WTC11 (cell line): ENCODE measurements around the gene TCHP. TPM values are rescaled to one million over a fixed set of nuclear protein-coding genes. Genes with fewer than 3 reads are reported as not detected.

ENCODE experiments used
- ATAC-seq: fragments of 200-7000 bp; cut with Tn5 transposase; 2 replicates; pipeline ENCODE4 v1.10.0; 2021; ENCODE audit warnings: mild to moderate bottlenecking, moderate library complexity
- CTCF ChIA-PET: fragments of 300-600 bp; sonication (Branson Sonifier 250); formaldehyde crosslinking; loops from one replicate; lab custom pipeline; 2021; ENCODE audit warnings: antibody characterized with exemption; lab: Charles Lee
- POLR2A ChIA-PET: fragments of 350-600 bp; sonication (Branson Sonifier 250); formaldehyde crosslinking; loops from one replicate; lab custom pipeline; 2021; ENCODE audit warnings: antibody characterized with exemption; lab: Charles Lee
- DNase-seq: peaks from one replicate; pipeline ENCODE4 v3.0.0; 2021; ENCODE audit warnings: low spot score
- H3K27ac Mint-ChIP-seq: 2 replicates; pipeline ENCODE4 v1.8.0; 2021; ENCODE audit warnings: mixed read lengths
- H3K27me3 Mint-ChIP-seq: 2 replicates; pipeline ENCODE4 v1.8.0; 2021; ENCODE audit warnings: low read depth, mild to moderate bottlenecking, moderate library complexity, mixed read lengths
- H3K36me3 Mint-ChIP-seq: 2 replicates; pipeline ENCODE4 v1.8.0; 2021; ENCODE audit warnings: mixed read lengths
- H3K4me1 Mint-ChIP-seq: 2 replicates; pipeline ENCODE4 v1.8.0; 2022; ENCODE audit warnings: mixed read lengths
- H3K4me3 Mint-ChIP-seq: 2 replicates; pipeline ENCODE4 v1.8.0; 2021; ENCODE audit warnings: mild to moderate bottlenecking, moderate library complexity, mixed read lengths
- H3K9me3 Mint-ChIP-seq: 2 replicates; pipeline ENCODE4 v1.8.0; 2021; ENCODE audit warnings: mixed read lengths
- ESRRA ChIP-seq: sonication (generic); formaldehyde crosslinking; IDR thresholded peaks from 2 replicates; pipeline ENCODE4 v1.8.1; 2022; ENCODE audit warnings: mild to moderate bottlenecking, missing genetic modification reagents, borderline replicate concordance
- GTF2I ChIP-seq: fragments of 250-450 bp; sonication (Bioruptor Pico); conservative IDR thresholded peaks from 2 replicates; pipeline ENCODE4 v1.4.0; 2021; ENCODE audit warnings: mild to moderate bottlenecking
- JUN ChIP-seq: sonication (generic); formaldehyde crosslinking; IDR thresholded peaks from 2 replicates; pipeline ENCODE4 v1.8.0; 2023; ENCODE audit warnings: mild to moderate bottlenecking, missing genetic modification reagents
- NR1H2 ChIP-seq: sonication (generic); formaldehyde crosslinking; IDR thresholded peaks from 2 replicates; pipeline ENCODE4 v1.9.0; 2021; ENCODE audit warnings: mild to moderate bottlenecking, moderate library complexity, missing genetic modification reagents
- NR3C1 ChIP-seq: sonication (generic); formaldehyde crosslinking; conservative IDR thresholded peaks from 2 replicates; pipeline ENCODE4 v1.8.1; 2023; ENCODE audit warnings: low read depth, mild to moderate bottlenecking, missing genetic modification reagents
- RELA ChIP-seq: sonication (generic); formaldehyde crosslinking; IDR thresholded peaks from 2 replicates; pipeline ENCODE4 v1.8.1; 2022; ENCODE audit warnings: missing genetic modification reagents, mild to moderate bottlenecking, borderline replicate concordance
- ZNF121 ChIP-seq: sonication (generic); formaldehyde crosslinking; IDR thresholded peaks from 2 replicates; pipeline ENCODE4 v1.8.0; 2023; ENCODE audit warnings: missing genetic modification reagents
- total RNA-seq: library from RNA; stranded (reverse); gene quantifications from 3 replicates; pipeline ENCODE4 v1.2.3, GENCODE V29; 2021
- TF ChIP-seq, protein P1 (sequence below): sonication (generic); formaldehyde crosslinking; IDR thresholded peaks from 2 replicates; pipeline ENCODE4 v1.8.1; 2023; ENCODE audit warnings: mild to moderate bottlenecking, missing genetic modification reagents, borderline replicate concordance
- TF ChIP-seq, protein P2 (sequence below): sonication (generic); formaldehyde crosslinking; IDR thresholded peaks from 2 replicates; pipeline ENCODE4 v1.8.1; 2023; ENCODE audit warnings: mild to moderate bottlenecking, missing genetic modification reagents, moderate library complexity
- TF ChIP-seq, protein P3 (sequence below): sonication (generic); formaldehyde crosslinking; IDR thresholded peaks from 2 replicates; pipeline ENCODE4 v1.8.1; 2023; ENCODE audit warnings: mild to moderate bottlenecking, missing genetic modification reagents, moderate library complexity
- TF ChIP-seq, protein P4 (sequence below): sonication (generic); formaldehyde crosslinking; IDR thresholded peaks from 2 replicates; pipeline ENCODE4 v1.8.0; 2022; ENCODE audit warnings: mild to moderate bottlenecking, missing genetic modification reagents
- TF ChIP-seq, protein P5 (sequence below): sonication (generic); formaldehyde crosslinking; IDR thresholded peaks from 2 replicates; pipeline ENCODE4 v1.8.0; 2022; ENCODE audit warnings: missing genetic modification reagents
- TF ChIP-seq, protein P6 (sequence below): fragments of 200-600 bp; IDR thresholded peaks from 2 replicates; pipeline ENCODE4 v1.8.0; 2022; ENCODE audit warnings: antibody characterized with exemption
- TF ChIP-seq, protein P7 (sequence below): sonication (generic); formaldehyde crosslinking; IDR thresholded peaks from 2 replicates; pipeline ENCODE4 v1.8.0; 2022; ENCODE audit warnings: mild to moderate bottlenecking, missing genetic modification reagents
- TF ChIP-seq, protein P8 (sequence below): fragments of 250-450 bp; sonication (Bioruptor Pico); IDR thresholded peaks from 2 replicates; pipeline ENCODE4 v1.8.0; 2021; ENCODE audit warnings: mild to moderate bottlenecking

TCHP gene
- total RNA-seq, 1 experiment from 2014 or later, result 7.9 TPM

DNA sequence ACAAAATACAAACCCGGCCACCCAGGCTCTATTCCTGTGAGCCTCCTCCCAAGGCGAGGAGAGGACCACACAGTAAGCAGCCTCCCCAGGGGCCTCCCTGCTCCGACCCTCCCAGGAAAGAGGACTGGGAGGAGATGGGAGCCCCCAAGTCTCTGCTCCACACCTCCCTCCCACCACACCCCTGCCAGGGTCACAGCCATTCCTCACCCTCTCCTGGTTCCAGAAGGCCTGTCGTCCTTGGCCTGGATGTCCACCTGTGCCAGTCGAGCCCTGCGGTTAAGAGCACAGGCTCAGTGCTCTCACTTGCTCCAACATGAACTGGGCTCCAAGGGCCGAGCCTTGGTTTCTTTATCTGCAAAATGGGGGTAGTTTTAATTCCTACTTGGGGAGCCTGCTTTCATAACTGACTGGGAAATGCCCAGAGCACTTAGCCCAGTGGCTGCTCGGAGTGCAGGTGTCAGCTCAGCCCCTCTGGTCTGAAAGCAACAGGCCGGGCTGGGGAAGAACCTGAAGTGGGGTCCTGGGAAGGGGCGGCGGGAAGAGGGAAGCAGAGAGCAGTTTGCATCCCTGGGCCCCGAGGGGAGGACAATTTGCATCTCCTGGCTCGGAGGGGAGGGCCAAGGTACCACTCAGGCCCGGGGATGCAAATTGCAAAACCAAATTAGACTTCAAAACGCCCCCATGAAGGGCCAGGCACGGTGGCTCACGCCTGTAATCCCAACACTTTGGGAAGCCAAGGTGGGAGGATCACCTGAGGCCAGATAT lies 23.6 kb downstream of the TCHP start (continued):
- TF ChIP-seq, protein P1, sequence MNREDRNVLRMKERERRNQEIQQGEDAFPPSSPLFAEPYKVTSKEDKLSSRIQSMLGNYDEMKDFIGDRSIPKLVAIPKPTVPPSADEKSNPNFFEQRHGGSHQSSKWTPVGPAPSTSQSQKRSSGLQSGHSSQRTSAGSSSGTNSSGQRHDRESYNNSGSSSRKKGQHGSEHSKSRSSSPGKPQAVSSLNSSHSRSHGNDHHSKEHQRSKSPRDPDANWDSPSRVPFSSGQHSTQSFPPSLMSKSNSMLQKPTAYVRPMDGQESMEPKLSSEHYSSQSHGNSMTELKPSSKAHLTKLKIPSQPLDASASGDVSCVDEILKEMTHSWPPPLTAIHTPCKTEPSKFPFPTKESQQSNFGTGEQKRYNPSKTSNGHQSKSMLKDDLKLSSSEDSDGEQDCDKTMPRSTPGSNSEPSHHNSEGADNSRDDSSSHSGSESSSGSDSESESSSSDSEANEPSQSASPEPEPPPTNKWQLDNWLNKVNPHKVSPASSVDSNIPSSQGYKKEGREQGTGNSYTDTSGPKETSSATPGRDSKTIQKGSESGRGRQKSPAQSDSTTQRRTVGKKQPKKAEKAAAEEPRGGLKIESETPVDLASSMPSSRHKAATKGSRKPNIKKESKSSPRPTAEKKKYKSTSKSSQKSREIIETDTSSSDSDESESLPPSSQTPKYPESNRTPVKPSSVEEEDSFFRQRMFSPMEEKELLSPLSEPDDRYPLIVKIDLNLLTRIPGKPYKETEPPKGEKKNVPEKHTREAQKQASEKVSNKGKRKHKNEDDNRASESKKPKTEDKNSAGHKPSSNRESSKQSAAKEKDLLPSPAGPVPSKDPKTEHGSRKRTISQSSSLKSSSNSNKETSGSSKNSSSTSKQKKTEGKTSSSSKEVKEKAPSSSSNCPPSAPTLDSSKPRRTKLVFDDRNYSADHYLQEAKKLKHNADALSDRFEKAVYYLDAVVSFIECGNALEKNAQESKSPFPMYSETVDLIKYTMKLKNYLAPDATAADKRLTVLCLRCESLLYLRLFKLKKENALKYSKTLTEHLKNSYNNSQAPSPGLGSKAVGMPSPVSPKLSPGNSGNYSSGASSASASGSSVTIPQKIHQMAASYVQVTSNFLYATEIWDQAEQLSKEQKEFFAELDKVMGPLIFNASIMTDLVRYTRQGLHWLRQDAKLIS (CRISPR knock-in tag), result no peak
- TF ChIP-seq NR1H2 (CRISPR knock-in tag), result no peak
- TF ChIP-seq ESRRA (CRISPR knock-in tag), result no peak
- TF ChIP-seq, protein P2, sequence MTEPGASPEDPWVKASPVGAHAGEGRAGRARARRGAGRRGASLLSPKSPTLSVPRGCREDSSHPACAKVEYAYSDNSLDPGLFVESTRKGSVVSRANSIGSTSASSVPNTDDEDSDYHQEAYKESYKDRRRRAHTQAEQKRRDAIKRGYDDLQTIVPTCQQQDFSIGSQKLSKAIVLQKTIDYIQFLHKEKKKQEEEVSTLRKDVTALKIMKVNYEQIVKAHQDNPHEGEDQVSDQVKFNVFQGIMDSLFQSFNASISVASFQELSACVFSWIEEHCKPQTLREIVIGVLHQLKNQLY (CRISPR knock-in tag), result no peak
- no peak for TF ChIP-seq ZNF121 (CRISPR knock-in tag)
- TF ChIP-seq, protein P3, sequence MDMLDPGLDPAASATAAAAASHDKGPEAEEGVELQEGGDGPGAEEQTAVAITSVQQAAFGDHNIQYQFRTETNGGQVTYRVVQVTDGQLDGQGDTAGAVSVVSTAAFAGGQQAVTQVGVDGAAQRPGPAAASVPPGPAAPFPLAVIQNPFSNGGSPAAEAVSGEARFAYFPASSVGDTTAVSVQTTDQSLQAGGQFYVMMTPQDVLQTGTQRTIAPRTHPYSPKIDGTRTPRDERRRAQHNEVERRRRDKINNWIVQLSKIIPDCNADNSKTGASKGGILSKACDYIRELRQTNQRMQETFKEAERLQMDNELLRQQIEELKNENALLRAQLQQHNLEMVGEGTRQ (CRISPR knock-in tag), result no peak
- TF ChIP-seq, protein P4, sequence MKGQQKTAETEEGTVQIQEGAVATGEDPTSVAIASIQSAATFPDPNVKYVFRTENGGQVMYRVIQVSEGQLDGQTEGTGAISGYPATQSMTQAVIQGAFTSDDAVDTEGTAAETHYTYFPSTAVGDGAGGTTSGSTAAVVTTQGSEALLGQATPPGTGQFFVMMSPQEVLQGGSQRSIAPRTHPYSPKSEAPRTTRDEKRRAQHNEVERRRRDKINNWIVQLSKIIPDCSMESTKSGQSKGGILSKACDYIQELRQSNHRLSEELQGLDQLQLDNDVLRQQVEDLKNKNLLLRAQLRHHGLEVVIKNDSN, result no peak
- TF ChIP-seq, protein P5, sequence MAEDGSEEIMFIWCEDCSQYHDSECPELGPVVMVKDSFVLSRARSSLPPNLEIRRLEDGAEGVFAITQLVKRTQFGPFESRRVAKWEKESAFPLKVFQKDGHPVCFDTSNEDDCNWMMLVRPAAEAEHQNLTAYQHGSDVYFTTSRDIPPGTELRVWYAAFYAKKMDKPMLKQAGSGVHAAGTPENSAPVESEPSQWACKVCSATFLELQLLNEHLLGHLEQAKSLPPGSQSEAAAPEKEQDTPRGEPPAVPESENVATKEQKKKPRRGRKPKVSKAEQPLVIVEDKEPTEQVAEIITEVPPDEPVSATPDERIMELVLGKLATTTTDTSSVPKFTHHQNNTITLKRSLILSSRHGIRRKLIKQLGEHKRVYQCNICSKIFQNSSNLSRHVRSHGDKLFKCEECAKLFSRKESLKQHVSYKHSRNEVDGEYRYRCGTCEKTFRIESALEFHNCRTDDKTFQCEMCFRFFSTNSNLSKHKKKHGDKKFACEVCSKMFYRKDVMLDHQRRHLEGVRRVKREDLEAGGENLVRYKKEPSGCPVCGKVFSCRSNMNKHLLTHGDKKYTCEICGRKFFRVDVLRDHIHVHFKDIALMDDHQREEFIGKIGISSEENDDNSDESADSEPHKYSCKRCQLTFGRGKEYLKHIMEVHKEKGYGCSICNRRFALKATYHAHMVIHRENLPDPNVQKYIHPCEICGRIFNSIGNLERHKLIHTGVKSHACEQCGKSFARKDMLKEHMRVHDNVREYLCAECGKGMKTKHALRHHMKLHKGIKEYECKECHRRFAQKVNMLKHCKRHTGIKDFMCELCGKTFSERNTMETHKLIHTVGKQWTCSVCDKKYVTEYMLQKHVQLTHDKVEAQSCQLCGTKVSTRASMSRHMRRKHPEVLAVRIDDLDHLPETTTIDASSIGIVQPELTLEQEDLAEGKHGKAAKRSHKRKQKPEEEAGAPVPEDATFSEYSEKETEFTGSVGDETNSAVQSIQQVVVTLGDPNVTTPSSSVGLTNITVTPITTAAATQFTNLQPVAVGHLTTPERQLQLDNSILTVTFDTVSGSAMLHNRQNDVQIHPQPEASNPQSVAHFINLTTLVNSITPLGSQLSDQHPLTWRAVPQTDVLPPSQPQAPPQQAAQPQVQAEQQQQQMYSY (CRISPR knock-in tag), result no peak

DNA sequence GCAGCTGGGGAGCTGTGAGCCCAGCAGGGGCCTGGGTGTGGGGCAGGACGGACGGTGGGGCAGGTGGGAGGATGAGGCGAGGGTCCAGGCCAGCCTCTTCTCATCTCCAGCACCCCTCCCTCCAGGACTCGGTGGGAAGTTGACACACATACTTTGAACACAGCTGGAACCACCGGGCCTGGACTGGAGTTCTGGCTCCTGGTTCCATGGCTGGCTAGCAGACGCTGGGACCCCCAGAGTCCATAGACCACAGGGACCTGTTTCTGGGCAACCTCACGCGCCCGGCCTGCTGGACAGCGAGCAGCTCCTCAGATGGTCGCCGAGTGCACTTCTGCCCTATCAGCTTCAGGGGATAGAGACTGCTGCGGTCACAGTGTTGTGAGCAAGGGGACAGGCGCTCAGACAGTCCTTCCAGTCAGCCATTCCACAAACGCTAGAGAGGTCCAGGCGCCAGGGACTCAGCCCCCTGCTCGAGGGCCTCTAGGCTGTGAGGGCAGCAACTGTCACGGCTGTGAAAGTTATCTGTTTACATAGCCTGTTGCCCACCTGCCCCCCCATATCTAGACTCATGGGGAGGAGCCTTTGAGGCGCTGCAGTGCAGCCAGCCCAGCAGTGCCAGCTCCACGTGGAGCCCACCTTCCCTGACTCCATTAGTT lies 25.2 kb downstream of the TCHP start:
- no peak for ATAC-seq
- peaks cover 7% of the 10 kb centered on the region for H3K36me3 Mint-ChIP-seq
- no peak overlapping the region; the same call in 1 of the 2 replicates for H3K27ac Mint-ChIP-seq
- no peaks in the 10 kb centered on the region for H3K27me3 Mint-ChIP-seq
- ChIA-PET POLR2A (no interaction called here), CTCF (interaction anchor here (1.0 to 4.6 kb wide), 5 partner anchors 19 to 206 kb away, joined by 3 to 29 read pairs (median 4); no protein-coding TSS in a partner anchor)
- peaks cover 9% of the 10 kb centered on the region; the same call in 1 of the 2 replicates for H3K4me1 Mint-ChIP-seq
- peaks cover under 1% of the 10 kb centered on the region; the same call in 1 of the 2 replicates for H3K9me3 Mint-ChIP-seq
- no peak for TF ChIP-seq RELA (CRISPR knock-in tag)
- TF ChIP-seq, protein P6, sequence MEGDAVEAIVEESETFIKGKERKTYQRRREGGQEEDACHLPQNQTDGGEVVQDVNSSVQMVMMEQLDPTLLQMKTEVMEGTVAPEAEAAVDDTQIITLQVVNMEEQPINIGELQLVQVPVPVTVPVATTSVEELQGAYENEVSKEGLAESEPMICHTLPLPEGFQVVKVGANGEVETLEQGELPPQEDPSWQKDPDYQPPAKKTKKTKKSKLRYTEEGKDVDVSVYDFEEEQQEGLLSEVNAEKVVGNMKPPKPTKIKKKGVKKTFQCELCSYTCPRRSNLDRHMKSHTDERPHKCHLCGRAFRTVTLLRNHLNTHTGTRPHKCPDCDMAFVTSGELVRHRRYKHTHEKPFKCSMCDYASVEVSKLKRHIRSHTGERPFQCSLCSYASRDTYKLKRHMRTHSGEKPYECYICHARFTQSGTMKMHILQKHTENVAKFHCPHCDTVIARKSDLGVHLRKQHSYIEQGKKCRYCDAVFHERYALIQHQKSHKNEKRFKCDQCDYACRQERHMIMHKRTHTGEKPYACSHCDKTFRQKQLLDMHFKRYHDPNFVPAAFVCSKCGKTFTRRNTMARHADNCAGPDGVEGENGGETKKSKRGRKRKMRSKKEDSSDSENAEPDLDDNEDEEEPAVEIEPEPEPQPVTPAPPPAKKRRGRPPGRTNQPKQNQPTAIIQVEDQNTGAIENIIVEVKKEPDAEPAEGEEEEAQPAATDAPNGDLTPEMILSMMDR, result no peak
- TF ChIP-seq, protein P7, sequence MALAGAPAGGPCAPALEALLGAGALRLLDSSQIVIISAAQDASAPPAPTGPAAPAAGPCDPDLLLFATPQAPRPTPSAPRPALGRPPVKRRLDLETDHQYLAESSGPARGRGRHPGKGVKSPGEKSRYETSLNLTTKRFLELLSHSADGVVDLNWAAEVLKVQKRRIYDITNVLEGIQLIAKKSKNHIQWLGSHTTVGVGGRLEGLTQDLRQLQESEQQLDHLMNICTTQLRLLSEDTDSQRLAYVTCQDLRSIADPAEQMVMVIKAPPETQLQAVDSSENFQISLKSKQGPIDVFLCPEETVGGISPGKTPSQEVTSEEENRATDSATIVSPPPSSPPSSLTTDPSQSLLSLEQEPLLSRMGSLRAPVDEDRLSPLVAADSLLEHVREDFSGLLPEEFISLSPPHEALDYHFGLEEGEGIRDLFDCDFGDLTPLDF (CRISPR knock-in tag), result no peak
- TF ChIP-seq NR3C1, result no peak
- TF ChIP-seq, protein P8, sequence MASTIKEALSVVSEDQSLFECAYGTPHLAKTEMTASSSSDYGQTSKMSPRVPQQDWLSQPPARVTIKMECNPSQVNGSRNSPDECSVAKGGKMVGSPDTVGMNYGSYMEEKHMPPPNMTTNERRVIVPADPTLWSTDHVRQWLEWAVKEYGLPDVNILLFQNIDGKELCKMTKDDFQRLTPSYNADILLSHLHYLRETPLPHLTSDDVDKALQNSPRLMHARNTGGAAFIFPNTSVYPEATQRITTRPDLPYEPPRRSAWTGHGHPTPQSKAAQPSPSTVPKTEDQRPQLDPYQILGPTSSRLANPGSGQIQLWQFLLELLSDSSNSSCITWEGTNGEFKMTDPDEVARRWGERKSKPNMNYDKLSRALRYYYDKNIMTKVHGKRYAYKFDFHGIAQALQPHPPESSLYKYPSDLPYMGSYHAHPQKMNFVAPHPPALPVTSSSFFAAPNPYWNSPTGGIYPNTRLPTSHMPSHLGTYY (CRISPR knock-in tag), result no peak
- TF ChIP-seq GTF2I (CRISPR knock-in tag), result no peak
- no peak for TF ChIP-seq JUN (CRISPR knock-in tag)
- no peak for DNase-seq
- no peak overlapping the region for H3K4me3 Mint-ChIP-seq
